Choroid plexus epithelial cell (primary cell): ENCODE results near the gene THSD4.

Experiments used
- DNase-seq: peaks from one replicate; pipeline ENCODE4 v3.0.0-alpha.2; 2010; ENCODE audit warnings: low read depth
- H3K4me3 ChIP-seq: 2 replicates; pipeline ENCODE4 v1.5.1; 2011; ENCODE audit warnings: low read depth, mild to moderate bottlenecking, control low read depth, low read length, moderate library complexity
- CTCF ChIP-seq: conservative IDR thresholded peaks from 2 replicates; pipeline ENCODE4 v1.5.1; 2011; ENCODE audit warnings: low read depth, mild to moderate bottlenecking, control low read depth, inconsistent platforms, low read length, moderate library complexity

The THSD4 gene

GRCh38 chr15:71424765-71425164 lies 309.5 kb downstream of the THSD4 start:
- no peak overlapping the region for H3K4me3 ChIP-seq
- no peak for TF ChIP-seq CTCF
- DNase-seq, result peak; percentile 46

GRCh38 chr15:71425388-71425787 lies 310.1 kb downstream of the THSD4 start:
- TF ChIP-seq CTCF, result no peak
- H3K4me3 ChIP-seq, result no peak overlapping the region
- no peak for DNase-seq

GRCh38 chr15:71426792-71427191 lies 311.5 kb downstream of the THSD4 start:
- TF ChIP-seq CTCF, result no peak
- no peak for DNase-seq
- H3K4me3 ChIP-seq, result no peak overlapping the region

GRCh38 chr15:71430782-71431181 lies 315.5 kb downstream of the THSD4 start:
- no peak overlapping the region for H3K4me3 ChIP-seq

GRCh38 chr15:71431343-71432336 lies 316.4 kb downstream of the THSD4 start:
- no peak overlapping the region for H3K4me3 ChIP-seq
- DNase-seq, result no peak
- no peak for TF ChIP-seq CTCF

More at GRCh38 chr15:71430782-71431181, 315.5 kb downstream of the THSD4 start:
- DNase-seq, result no peak
- no peak for TF ChIP-seq CTCF

GRCh38 chr15:71433402-71433801 lies 318.1 kb downstream of the THSD4 start:
- no peak overlapping the region for H3K4me3 ChIP-seq
- TF ChIP-seq CTCF, result no peak
- no peak for DNase-seq

- no peak for TF ChIP-seq CTCF
- DNase-seq, result no peak
- no peak overlapping the region for H3K4me3 ChIP-seq
Observed at GRCh38 chr15:71434774-71435173, 319.5 kb downstream of the THSD4 start.
